Fibroblast of lung (primary cell): Measurements from ENCODE around the gene CCR3. TPM values are rescaled to one million over a fixed set of nuclear protein-coding genes. Genes with fewer than 3 reads are reported as not detected.
"Not testable (repeated sequence)": the region's sequence is repeated elsewhere in the genome, so short reads cannot be mapped to it uniquely, and the experiment has no call there.

Experiments used
- DNase-seq, 2 donors: peaks; one replicate each; pipeline versions ENCODE4 v3.0.0 to v3.0.0-alpha.2; 2010; ENCODE audit warnings: low read depth in 2 of 2
- H2AFZ ChIP-seq: 2 replicates; pipeline ENCODE4 v1.5.1; 2012; ENCODE audit warnings: low read length, control low read depth, inconsistent platforms
- H3K27ac ChIP-seq: 2 replicates; pipeline ENCODE4 v1.5.1; 2011; ENCODE audit warnings: low read length, control low read depth; ENCODE audit not compliant: insufficient read depth
- H3K27me3 ChIP-seq: 2 replicates; pipeline ENCODE4 v1.5.1; 2011; ENCODE audit warnings: mild to moderate bottlenecking, low read length; ENCODE audit not compliant: control insufficient read depth, insufficient read depth
- H3K36me3 ChIP-seq: 2 replicates; pipeline ENCODE4 v1.5.1; 2011; ENCODE audit warnings: low read length; ENCODE audit not compliant: control insufficient read depth, insufficient read depth
- H3K4me1 ChIP-seq: 2 replicates; pipeline ENCODE4 v1.5.1; 2011; ENCODE audit warnings: low read length; ENCODE audit not compliant: control insufficient read depth, insufficient read depth; ENCODE audit errors: extremely low read depth
- H3K4me2 ChIP-seq: 2 replicates; pipeline ENCODE4 v1.5.1; 2011; ENCODE audit warnings: low read length, control low read depth; ENCODE audit not compliant: insufficient read depth; ENCODE audit errors: extremely low read depth
- H3K4me3 ChIP-seq, 4 experiments: fragments of 200-600 bp in 1 of 4; sonication (generic) in 1 of 4; replicated peaks in 1 of 4; 2 replicates each; pipeline ENCODE4 v1.5.1; 2011 to 2016; ENCODE audit warnings: low read length in 4 of 4, low read depth in 3 of 4, mild to moderate bottlenecking in 3 of 4, control low read depth in 2 of 4, inconsistent platforms in 1 of 4, mixed read lengths in 1 of 4; ENCODE audit not compliant: insufficient read depth in 1 of 4; ENCODE audit errors: control extremely low read depth in 1 of 4
- H3K79me2 ChIP-seq: 2 replicates; pipeline ENCODE4 v1.5.1; 2012; ENCODE audit warnings: mild to moderate bottlenecking, low read length, inconsistent platforms; ENCODE audit not compliant: control insufficient read depth, insufficient read depth
- H3K9ac ChIP-seq: 2 replicates; pipeline ENCODE4 v1.5.1; 2011; ENCODE audit warnings: mild to moderate bottlenecking, low read length, control low read depth; ENCODE audit not compliant: insufficient read depth
- H3K9me3 ChIP-seq: 2 replicates; pipeline ENCODE4 v1.5.1; 2012; ENCODE audit warnings: low read depth, low read length; ENCODE audit not compliant: control insufficient read depth, insufficient read depth
- H4K20me1 ChIP-seq: 2 replicates; pipeline ENCODE4 v1.5.1; 2011; ENCODE audit warnings: low read length; ENCODE audit not compliant: control insufficient read depth, insufficient read depth; ENCODE audit errors: extremely low read depth
- EZH2 ChIP-seq: IDR thresholded peaks from 2 replicates; pipeline ENCODE4 v1.5.1; 2012; ENCODE audit warnings: low read length, control low read depth, mild to moderate bottlenecking; ENCODE audit errors: missing control alignments
- polyA plus RNA-seq, 2 donors: library from polyadenylated mRNA; depleted of rRNA in 1 of 2; stranded (reverse) in 1 of 2; unstranded in 1 of 2; fragments of >200 nt; gene quantifications; 2 replicates each; pipeline ENCODE4 v1.2.1, GENCODE V29; 2011 to 2012; ENCODE audit warnings: missing spikeins in 1 of 2
- total RNA-seq: library from RNA; depleted of rRNA; stranded (reverse); fragments of >200 nt; gene quantifications from 2 replicates; pipeline ENCODE4 v1.2.1, GENCODE V29; 2014
- TF ChIP-seq, protein P1 (sequence below), 2 donors: IDR thresholded peaks in 1 of 2; conservative IDR thresholded peaks in 1 of 2; 1 replicate in 1 of 2; 2 replicates in 1 of 2; pipeline ENCODE4 v1.5.1; 2011 to 2012; ENCODE audit warnings: low read length in 2 of 2, control low read depth in 1 of 2, inconsistent platforms in 1 of 2, low read depth in 1 of 2, mild to moderate bottlenecking in 1 of 2

Gene CCR3
- total and polyA plus RNA-seq, 2 donors (not counting 1 experiment from before 2014, with no cell fraction given), result 0.16 to 0.17 TPM

DNA sequence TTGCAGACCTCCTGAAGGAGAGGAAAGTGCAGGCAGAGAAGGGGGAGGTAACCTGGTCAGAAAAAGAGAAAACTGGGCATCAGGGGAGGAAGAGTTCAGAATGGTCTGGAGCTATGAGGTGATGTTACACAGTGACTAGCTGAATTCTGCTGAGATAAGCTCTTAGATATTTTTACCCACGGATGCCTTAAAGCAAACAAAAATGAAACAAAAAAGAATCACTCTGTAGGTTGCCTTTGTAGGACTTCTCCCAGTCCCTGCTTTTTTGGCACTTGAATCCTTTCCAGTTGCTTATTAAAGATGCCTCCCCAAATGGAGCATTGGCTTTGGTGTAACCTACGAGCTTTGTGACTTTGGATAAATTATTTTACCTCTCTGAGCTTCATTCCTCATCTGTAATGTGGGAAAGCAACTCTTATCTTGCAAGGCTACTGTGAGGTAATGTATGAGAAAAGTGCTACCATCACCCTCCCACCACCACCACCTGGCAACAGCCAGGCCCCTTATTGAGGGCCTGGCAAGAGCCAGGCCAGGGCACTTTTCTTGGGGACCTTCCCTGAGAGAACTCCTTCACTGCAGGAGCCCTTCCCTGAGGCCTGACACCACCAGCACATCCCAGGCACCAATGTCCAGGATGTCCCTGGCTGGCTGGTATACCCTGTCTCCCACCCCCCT lies 36.8 kb upstream of the CCR3 start:
- H3K4me2 ChIP-seq, result no peak overlapping the region
- no peak overlapping the region for H3K9ac ChIP-seq
- H2AFZ ChIP-seq, result no peak overlapping the region
- DNase-seq, result no peak
- H3K9me3 ChIP-seq, result no peaks in the 10 kb centered on the region
- TF ChIP-seq, protein P1, sequence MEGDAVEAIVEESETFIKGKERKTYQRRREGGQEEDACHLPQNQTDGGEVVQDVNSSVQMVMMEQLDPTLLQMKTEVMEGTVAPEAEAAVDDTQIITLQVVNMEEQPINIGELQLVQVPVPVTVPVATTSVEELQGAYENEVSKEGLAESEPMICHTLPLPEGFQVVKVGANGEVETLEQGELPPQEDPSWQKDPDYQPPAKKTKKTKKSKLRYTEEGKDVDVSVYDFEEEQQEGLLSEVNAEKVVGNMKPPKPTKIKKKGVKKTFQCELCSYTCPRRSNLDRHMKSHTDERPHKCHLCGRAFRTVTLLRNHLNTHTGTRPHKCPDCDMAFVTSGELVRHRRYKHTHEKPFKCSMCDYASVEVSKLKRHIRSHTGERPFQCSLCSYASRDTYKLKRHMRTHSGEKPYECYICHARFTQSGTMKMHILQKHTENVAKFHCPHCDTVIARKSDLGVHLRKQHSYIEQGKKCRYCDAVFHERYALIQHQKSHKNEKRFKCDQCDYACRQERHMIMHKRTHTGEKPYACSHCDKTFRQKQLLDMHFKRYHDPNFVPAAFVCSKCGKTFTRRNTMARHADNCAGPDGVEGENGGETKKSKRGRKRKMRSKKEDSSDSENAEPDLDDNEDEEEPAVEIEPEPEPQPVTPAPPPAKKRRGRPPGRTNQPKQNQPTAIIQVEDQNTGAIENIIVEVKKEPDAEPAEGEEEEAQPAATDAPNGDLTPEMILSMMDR (conservative IDR thresholded peaks at IDR 0.05 in 1 of 2, IDR thresholded peaks at IDR 0.05 in 1 of 2; ENCODE audit: low read depth in 1 of 2, low read length in 2 of 2), result no peak
- no peak for TF ChIP-seq EZH2
- no peaks in the 10 kb centered on the region for H3K27me3 ChIP-seq
- H4K20me1 ChIP-seq, result no peaks in the 10 kb centered on the region
- no peaks in the 10 kb centered on the region for H3K4me1 ChIP-seq
- H3K36me3 ChIP-seq, result no peaks in the 10 kb centered on the region
- no peak overlapping the region for H3K4me3 ChIP-seq
- no peaks in the 10 kb centered on the region for H3K79me2 ChIP-seq
- H3K27ac ChIP-seq, result no peak overlapping the region

DNA sequence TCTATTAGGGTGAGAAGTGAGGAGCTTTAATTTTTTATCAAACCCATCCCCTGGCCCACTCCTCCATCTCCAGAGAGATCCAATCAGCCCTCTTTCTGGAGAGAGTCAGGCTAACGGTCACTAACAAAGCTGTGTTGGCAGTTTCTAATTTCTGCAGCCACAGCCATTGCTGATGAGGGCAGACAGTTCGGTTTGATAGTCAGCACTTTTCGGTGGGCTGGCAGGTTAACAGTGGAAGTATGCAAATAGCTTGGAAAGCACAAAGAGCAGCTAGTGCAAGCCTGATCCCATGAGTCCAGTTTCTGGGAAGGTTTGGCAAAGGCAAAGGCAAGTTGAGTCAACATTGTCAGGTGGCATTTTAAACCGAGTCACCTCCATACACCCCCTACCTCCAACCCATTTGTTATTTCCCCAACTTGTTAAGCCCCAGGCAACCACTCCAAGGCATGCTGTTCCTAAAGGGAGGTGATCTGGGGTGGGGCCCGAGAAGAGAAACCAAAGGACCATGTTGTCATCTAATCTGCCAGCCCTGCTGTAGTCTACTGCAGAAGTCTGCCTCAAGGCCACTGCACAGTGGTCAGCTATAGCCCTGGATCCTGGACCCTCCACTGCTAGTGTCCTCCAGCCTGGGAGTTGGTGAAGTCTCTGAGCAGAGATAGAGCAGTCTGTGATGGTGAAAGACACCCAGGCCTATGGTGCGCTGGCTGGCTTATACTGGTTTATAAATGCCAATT lies 35.8 kb upstream of the CCR3 start:
- no peak for DNase-seq
- H3K4me3 ChIP-seq, result no peak overlapping the region
- H3K27ac ChIP-seq, result no peak overlapping the region
- no peak overlapping the region for H3K4me2 ChIP-seq
- H2AFZ ChIP-seq, result no peak overlapping the region
- H3K4me1 ChIP-seq, result no peaks in the 10 kb centered on the region
- no peak overlapping the region for H3K9ac ChIP-seq
- H3K36me3 ChIP-seq, result no peaks in the 10 kb centered on the region
- no peaks in the 10 kb centered on the region for H3K79me2 ChIP-seq
- H4K20me1 ChIP-seq, result no peaks in the 10 kb centered on the region
- H3K27me3 ChIP-seq, result no peaks in the 10 kb centered on the region
- no peak for TF ChIP-seq EZH2
- H3K9me3 ChIP-seq, result no peaks in the 10 kb centered on the region

DNA sequence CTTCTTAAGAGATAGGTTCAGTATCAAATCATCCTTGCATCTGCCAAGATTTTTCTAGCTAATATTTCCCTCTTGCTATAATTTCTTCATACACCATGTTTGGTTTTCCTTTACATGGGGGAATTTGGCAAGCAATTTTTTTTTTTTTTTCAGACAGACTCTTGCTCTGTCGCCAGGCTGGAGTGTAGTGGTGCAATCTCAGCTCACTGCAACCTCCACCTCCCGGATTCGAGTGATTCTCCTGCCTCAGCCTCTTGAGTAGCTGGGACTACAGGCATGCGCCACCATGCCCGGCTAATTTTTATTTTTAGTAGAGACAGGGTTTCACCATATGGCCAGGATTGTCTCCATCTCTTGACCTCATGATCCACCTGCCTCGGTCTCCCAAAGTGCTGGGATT lies 34.7 kb upstream of the CCR3 start:
- H3K4me1 ChIP-seq, H3K4me2 ChIP-seq, H3K9ac ChIP-seq, H2AFZ ChIP-seq, DNase-seq, H4K20me1 ChIP-seq, H3K27ac ChIP-seq, H3K79me2 ChIP-seq, H3K36me3 ChIP-seq, H3K9me3 ChIP-seq, H3K27me3 ChIP-seq, H3K4me3 ChIP-seq: not testable (repeated sequence)

DNA sequence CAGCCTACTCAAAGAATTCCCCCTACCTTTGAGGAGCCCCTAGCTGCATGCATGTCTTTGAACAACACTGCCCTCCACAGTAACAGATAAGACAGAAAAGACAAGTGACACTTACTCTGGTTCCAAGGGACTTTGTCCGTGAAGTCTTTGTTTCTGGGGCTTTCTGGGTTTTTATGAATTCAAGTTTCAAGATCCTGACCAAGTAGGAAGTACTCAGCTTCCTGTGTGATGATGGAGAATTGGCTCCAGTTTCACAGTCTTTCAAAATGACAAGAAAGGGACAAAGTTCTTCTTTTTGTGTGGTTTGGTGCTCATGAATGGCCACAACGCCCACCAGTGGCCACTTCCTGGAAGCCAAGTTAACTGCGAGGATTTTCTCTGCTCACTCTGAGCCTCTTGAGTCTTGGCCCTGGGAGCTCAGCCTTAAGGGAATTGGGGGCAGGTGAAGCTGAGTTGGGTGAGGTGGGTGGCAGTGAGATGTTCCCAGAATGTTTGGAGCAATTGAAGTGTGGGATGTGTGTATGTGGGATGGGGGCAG lies 34.0 kb upstream of the CCR3 start, which contains the start of gene CCR1:
TSS of gene CCR1 (minus strand) at position 147 of the 538 bp plus-strand sequence. CDS start 4,000 bp downstream, outside the sequence.
- Histone ChIP-seq H3K4me2 (no peak within 1 kb of the TSS), H3K9me3 (no peaks in the 10 kb centered on the region), H3K79me2 (no peaks in the 10 kb centered on the region), H3K9ac (no peak within 1 kb of the TSS), H3K27ac (no peak within 1 kb of the TSS), H2AFZ (no peak within 1 kb of the TSS), H3K4me3 (no peak within 1 kb of the TSS), H3K4me1 (no peaks in the 10 kb centered on the region), H4K20me1 (no peaks in the 10 kb centered on the region), H3K36me3 (no peaks in the 10 kb centered on the region), H3K27me3 (no peaks in the 10 kb centered on the region)
- DNase-seq, result peak; percentile 11 to 58
- TF ChIP-seq, protein P1 (conservative IDR thresholded peaks at IDR 0.05 in 1 of 2, IDR thresholded peaks at IDR 0.05 in 1 of 2; ENCODE audit: low read depth in 1 of 2, low read length in 2 of 2), result peak; percentile 76 to 79
- TF ChIP-seq EZH2, result no peak
